ENCODE data around the gene NCKAP5L.
"Not testable (repeated sequence)": the region's sequence is repeated elsewhere in the genome, so short reads cannot be mapped to it uniquely, and the experiment has no call there.

The NCKAP5L gene

GRCh38 chr12:49798248-49798647 lies 30.0 kb downstream of the NCKAP5L start:
- no peak for DNase-seq

DNA sequence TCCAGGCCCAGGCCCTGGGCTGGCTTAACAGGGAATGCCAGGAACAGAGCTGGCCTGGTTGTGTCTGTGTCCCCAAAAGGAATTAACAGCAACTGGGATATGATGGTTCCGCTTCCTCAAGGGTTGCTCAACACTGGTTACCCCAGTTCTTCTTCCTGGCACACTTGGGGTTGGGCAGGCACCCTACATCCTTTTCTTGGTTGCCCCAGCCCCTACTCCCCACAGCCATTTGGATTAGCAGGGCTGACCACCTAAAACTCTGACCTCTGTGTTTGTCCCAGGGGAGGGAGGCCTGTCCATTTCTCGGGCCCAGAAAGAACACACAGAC lies 30.8 kb downstream of the NCKAP5L start:
- no peak for DNase-seq

DNA sequence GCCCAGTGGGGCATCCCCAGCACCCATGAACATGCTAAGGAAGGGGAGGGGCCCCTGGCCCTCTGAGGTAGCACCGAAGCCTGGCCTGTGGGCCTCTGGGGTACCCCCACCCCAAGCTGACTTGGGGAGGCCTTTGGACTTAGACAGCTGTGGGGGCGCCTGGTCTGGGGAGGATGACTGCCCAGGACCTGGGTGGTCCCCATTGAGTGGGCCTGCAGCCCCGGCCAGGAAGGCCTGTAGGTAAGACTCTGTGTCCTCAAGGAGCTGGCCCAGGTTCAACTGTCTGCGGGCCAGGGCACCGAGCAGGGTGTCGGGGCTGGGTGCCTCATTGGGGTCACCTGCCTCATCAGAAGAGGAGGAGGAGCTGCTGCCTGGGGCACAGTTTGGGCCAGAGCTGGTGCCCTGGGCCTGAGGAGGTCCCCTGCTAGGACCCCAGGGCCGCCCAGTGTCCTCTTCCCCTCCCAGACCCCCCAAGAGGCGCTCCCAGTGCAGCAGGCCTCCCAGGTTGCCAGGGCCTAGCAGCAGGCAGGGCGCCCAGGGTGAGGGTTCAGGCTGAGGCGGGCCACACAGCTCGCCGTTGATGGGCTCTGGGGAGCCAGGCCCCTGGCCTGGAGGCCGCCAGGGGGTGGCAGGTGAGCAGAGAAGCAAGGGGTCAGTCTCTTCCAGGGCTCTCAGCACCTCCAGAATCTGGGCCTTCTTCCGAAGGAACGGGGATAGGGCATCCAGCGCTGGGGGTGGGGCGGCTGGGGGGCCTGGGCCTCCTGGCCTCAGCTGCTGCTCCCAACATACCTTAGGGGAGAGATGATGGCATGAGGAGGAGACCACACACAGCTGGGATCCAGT lies 31.4 kb downstream of the NCKAP5L start:
- no peak for DNase-seq

- no peak for DNase-seq
Measured at GRCh38 chr12:49796155-49796554, 32.1 kb downstream of the NCKAP5L start.

DNA sequence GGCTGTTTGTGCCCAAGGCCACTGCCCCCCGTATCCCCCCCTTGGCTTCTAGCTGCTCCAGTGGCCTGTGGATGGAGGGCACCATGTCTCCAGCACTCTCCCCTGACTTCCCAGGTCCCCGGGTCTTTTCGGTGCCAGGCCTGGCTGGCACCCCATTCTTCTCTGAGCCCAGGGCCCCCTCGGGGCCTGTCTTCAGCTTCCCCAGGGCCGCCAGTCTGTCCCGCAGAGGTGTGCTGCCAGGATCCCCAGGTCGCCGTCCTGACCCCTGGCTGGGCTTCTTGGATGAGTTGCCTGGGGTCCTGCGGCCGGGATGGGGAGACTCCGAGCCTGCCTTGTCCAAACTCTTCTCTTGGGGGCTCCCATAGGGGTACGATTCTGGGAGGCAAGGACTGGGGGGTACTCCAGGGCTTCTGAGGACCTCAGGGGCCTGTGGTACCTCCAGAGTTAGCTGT lies 32.5 kb downstream of the NCKAP5L start:
- DNase-seq = no peak

DNA sequence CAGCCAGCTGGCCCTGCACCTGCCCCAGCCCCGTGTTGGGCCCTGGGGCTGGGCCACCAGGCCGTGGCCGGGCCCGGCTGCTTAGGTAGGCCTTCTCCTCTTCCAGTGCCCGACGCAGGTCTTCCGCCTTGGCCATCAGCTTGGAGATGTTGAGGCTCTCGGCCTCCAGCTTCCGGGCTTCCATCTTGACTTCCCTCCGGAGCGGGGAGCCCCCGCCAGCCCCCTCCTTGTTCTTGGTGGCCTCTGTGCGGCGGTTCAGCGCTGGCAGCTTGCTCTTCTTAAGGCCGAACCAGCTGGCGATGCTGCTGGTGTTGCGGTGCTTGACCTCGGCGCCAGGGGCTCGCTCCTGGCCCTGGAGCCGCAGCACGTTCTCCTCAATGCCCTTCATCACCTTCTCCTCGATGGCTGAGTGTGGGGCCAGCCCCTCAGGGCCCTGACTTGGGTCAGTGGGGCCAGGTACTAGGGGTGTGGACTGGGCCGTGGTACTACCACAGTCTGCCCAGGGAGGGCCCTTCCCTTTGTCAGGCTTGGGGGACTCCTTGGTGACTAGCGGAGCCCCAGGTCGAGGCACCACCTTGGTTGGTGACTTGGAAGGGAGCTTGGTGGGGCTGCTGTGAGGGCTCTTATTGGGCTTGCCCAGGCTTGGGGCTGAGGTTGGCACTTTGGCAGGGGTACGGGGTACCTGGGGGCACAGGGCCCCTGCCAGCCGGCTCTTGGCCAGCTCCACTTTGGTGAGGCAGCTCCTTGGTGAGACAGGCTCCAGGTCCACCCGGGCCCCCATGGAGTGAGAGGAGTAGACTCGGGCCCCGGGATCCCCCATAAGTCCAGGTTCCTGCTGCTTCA lies 33.2 kb downstream of the NCKAP5L start:
- DNase-seq = no peak

DNA sequence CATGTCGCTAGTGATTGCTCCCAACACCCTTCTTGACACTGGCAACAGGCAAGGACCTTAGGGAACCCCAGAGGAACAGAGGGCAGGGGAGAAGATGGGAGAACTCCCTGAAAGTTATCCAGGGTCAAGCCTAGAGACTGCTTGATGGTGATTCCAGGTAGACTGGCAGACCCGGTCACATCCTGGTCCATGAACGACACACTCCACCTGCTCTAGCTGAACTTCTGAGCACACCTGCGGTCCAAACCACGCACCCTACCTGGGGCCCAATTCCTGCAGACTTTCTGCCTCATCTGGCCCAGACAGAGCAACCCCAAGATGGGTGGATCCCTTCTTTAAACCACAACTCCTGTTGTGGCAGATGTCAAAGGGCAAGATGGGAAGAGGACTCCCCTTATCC lies 34.2 kb downstream of the NCKAP5L start:
- DNase-seq = no peak

GRCh38 chr12:49793620-49794019 lies 34.6 kb downstream of the NCKAP5L start:
- DNase-seq = no peak

- DNase-seq = no peak
Measured at GRCh38 chr12:49792976-49793580, 35.1 kb downstream of the NCKAP5L start.

GRCh38 chr12:49792181-49792970 lies 35.8 kb downstream of the NCKAP5L start:
- no peak for DNase-seq

DNA sequence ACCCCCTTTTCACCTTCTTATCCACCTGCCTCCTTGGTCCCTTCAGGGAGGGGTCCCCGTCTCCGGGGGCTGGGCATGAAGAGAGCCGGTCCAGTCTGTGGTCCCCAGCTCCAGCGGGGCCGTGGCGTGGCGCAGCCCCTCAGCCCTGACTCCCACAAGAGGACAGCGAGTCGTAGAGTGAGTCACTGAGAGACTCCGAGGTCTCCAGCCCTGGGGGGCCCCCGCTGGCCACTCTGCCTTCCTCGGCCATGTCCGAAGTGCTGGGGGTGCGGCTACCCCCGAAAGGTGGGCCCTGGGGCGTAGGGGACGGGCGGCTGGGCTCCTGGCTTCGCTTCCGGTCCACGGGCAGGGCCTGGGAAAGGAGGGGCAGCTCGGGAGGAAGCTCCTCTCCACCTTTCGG lies 36.5 kb downstream of the NCKAP5L start:
- no peak for DNase-seq

- DNase-seq = no peak
Measured at GRCh38 chr12:49790741-49791555, 37.3 kb downstream of the NCKAP5L start.

DNA sequence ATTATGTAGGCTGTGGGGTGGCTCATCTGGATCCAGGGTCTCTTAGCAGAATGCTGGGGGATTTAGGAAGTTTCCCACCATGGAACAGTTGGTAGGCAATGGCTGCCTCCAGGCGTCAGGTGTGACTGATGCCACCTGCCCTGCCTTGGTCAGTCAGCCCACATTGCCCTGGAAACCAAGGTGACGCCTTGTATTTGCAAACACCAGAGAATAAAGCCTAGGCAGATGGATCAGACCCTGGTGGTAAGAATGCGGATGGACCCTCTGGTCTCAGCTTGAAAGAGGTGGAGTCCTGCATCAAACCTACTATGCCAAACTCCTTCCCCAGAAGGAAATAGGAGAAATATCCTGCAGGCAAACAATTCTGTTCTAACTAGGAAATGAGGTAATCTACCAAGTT lies 38.2 kb downstream of the NCKAP5L start:
- no peak for DNase-seq

GRCh38 chr12:49787672-49788071 lies 40.5 kb downstream of the NCKAP5L start:
- no peak for DNase-seq

- DNase-seq = no peak
Measured at GRCh38 chr12:49784756-49785409, 43.3 kb downstream of the NCKAP5L start.

DNA sequence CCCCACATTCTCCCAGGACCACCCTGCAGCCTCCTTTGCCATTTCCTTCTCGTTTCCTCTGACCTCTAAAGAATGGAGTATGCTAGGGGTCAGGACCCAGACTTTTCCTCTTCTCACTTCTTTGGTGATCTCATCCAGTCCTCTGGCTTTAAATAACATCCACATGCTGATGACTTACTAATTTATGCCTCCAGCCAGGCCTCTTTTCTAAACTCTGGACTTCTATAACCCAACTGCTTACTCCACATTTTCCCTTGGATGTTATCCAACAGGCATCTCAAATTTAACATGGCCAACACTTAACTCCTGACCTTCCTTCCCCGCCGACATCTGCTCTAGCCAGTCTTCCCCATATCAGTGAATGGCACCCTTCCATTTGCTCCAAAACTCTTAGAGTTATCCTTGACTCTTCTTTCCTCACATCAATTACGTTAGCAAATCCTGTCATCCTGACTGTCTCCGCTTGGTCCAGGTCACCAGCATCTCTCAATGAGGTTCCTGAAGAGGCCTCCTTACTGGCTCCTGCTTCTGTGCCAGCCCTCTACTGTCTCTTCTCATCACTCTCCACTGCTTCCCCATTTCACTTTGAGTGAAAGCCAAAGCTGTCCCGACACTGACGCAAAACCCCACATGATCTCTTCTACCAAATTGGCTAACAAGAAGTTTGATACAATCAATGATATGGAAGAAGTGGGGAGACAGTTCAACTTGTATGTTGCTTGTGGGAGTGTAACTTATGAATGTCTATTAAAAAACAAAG lies 44.1 kb downstream of the NCKAP5L start:
- DNase-seq = peak in 1 of 2 donors; percentile 14

- not testable (repeated sequence) for DNase-seq
Measured at GRCh38 chr12:49780914-49781313, 47.3 kb downstream of the NCKAP5L start.

- no peak for DNase-seq
Measured at GRCh38 chr12:49779581-49779980, 48.6 kb downstream of the NCKAP5L start.

- no peak for DNase-seq
Measured at GRCh38 chr12:49777800-49778748, 50.1 kb downstream of the NCKAP5L start.
